DMS53 (cell line): Measurements from ENCODE around the gene LRP1B.

Source experiments
- DNase-seq: peaks from one replicate; lab custom pipeline; 2025; lab: John Stamatoyannopoulos, UW

The LRP1B gene

GRCh38 chr2:142041996-142042395 lies 88.8 kb downstream of the LRP1B start:
- DNase-seq: no peak

DNA sequence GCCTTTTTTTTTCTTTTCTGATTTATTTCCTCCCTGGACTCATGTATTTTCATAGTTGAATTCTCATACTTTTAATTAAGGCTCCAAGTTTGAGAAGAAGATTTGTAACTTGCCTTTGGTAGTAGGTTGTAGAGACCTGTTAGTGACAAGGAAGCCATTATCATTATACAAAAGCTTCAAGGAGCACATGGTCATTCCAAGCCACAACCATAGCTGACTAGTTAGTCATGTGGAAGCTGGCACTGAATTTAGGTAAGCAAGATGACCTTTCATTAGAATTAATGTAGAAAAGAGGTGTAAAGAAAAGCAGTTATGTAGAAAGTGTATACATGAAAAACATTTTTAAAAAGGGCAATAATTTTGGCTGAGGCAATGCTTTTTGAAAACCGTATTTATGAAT lies 89.7 kb downstream of the LRP1B start:
- no peak for DNase-seq

GRCh38 chr2:142040556-142040955 lies 90.3 kb downstream of the LRP1B start:
- no peak for DNase-seq

DNA sequence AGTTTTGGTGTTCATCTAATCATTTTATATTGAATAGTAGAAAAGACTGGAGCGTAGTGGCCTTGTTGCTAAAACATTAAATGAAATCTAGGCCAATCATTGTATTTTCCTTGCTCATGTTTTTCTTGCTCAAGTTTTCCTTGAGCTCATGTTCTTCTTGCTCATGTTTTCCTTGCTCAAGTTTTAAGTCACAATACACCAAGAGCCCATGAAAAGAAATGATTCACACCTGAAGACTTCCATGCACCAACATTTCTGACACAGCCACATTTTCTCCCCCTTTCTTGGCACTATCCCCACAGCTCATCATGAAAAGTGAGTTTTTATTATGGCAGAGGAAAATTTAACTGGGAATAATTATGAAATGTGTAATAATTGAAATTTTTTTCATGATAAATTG lies 92.0 kb downstream of the LRP1B start:
- DNase-seq: no peak

GRCh38 chr2:142037744-142038143 lies 93.1 kb downstream of the LRP1B start:
- peak; percentile 2 for DNase-seq

DNA sequence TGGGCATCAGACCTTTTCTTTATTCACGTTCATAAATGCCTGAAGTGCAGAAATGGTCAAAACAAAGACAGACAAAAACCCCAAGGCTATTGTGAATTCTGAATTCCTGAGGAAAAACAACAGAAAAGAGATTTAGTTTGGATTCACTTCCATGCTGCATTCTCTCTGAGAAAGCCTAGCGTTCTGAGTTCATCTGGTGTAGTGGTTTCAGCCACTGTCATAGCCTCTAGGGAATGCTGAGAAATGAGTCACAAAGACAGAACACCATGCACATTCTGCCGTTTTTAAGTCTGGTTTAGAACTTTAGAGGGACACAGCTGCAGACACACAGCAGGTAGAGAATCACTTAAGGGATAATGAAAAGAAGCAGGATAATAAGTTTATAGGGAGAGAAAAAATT lies 93.8 kb downstream of the LRP1B start:
- no peak for DNase-seq

DNA sequence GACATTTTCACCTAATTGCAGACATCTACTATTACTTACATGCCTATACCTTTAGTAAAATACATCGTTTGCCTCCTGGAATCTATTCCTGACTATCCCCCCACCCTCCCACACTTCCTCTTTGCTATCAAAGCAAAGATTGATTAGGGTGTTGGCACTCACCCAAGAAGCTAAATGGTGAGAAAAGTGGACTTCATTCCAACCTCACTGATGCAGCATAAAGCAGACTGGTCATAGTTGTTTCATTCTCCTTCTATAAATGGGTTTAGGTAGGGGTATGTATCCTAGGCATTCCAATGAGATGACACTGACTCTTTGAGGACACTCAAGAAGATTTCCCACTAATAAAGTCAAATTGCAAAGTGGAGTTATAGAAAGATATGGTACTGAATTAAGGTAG lies 97.4 kb downstream of the LRP1B start:
- no peak for DNase-seq

- no peak for DNase-seq
Measured at GRCh38 chr2:142031656-142032055, 99.2 kb downstream of the LRP1B start.

DNA sequence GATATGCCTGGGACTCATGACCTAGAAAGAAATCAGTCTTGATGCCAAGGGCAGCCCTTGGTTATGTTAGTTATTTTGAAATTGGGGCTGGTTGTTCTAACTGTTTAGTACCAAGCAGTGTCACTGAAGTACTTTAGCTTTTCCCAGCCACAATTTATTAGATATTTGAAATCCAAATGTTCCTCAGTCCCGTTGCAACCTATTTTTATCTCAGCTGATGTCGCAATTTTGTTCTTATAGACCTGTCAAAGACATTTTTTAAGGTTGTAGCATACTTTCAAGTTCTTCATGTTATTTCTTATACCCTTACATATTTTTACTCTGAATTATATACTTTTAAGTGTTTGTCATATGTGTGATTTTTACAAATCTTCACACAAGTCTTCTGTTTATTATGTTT lies 100.1 kb downstream of the LRP1B start:
- no peak for DNase-seq

- DNase-seq: no peak
Measured at GRCh38 chr2:142029974-142030373, 100.8 kb downstream of the LRP1B start.

- no peak for DNase-seq
Measured at GRCh38 chr2:142025394-142025793, 105.4 kb downstream of the LRP1B start.

DNA sequence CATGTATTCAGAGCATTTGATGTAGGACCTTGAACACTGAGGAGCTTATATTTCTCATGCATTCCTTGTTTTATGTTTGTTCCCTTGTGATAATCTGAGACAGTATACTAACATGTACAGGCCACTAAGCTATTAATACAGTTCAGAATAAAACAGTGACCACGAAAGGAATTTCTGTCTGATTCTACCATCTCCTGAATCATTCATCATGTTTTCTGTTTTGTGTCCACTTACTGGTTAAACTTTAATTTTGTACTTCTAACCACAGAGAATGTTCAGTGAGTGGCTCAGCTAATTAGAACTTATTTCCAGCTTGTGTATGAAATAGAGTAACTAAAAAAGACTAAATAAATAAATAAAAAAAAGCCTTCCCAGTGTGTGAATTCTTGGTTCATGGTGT lies 110.4 kb downstream of the LRP1B start:
- DNase-seq: no peak

DNA sequence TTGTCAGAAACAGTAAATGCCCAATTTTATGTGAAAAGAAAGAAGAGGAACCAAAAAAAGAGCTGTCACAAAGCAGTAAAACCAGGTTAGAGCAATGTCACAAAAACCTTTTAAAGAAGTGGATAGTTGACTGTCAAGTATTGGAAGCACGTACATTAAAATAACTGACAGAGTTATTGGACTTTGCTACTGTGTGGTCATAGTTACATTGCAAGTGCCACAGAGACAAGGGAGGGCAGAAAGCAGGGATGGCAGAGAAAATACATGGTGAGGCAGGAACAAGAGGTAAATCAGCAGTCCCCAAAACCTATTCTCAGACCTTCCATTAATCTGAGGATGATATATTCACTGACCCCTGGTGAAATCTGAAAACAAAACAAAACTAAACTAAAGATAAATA lies 116.3 kb downstream of the LRP1B start:
- DNase-seq: no peak

- no peak for DNase-seq
Measured at GRCh38 chr2:142012797-142013196, 118.0 kb downstream of the LRP1B start.

DNA sequence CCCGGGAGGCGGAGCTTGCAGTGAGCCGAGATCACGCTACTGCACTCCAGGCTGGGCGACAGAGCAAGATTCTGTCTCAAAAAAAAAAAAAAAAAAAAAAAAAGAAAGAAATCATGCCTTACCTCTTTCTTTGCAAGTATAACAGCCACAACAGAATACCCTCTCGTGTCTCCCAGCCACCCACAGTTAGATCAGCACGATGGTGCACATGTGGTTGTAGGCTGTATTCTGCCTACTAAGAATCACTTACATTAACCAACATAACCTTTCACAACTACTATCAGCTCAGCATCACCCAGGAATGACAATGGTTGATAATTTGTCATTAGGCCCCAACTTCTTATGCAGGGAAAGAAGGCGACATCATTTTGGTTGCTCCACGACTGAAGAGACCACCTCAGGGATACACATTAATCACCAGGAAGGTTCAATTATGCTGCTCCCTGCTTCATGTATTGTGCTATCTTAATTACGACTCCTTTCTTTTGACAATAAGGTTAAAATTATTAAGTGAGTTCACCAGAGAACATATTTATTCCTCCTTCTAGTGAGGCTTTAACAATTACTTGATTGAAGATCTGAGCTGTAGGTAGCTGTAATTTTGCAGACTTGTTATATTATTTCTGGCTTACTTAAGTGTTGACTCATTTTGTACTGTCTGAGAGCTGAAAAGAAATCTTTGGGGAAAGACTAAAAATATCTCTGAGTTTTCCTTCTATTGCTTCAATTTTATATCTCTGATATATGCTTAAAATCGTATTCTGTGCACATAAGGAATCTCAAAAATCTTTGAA lies 120.1 kb downstream of the LRP1B start:
- DNase-seq: no peak

DNA sequence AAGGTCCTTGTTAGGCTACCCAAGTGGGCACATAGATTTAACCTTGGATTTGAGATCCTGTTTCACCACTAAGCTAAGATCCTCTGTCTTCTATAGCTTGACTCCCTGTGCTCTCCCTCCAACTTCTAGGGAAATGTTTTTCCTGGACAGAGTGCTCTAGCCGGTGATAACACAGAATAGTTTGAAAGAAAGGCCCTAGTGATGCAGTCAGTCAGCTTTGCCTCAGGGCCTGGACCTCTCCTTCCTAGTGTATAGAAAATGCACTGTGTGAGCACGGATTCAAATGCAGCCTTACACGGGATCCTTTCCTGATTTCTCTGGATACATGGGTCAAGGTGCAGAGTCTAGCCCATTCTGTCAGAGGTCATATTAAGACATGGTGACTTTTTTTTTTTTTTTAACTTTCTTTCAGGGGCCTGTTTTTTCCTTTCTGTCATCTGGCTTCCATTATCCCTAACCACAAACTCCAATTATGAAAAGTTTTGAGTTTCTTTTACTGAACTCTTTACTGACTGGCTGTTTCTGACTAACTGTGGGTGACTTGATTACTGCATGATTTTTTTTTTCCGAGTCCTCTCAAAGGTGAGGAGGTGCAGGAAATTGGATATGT lies 122.6 kb downstream of the LRP1B start:
- no peak for DNase-seq

GRCh38 chr2:141994066-141994465 lies 136.8 kb downstream of the LRP1B start:
- no peak for DNase-seq

DNA sequence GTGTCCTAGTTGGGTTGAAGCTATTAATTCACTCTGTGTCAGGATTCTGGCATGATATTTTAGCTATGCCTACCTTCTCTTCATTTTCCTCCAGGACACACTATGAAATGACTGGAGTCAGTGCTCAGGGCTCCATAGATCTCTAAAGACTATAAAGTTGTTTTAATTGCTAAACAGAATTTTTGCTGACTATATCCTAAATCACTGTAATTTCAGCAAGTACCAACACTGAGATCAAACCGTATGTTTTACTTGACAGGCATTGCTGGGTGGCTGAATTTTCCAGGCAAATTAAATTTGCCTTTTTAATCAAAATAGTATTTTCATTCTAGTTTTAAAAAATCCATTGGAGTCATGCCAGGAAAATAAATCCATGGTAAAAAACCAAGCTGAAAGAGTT lies 138.1 kb downstream of the LRP1B start:
- DNase-seq: no peak

- DNase-seq: no peak
Measured at GRCh38 chr2:141968433-141968832, 162.4 kb downstream of the LRP1B start.

GRCh38 chr2:141967980-141968379 lies 162.8 kb downstream of the LRP1B start:
- DNase-seq: no peak

GRCh38 chr2:141967503-141967902 lies 163.3 kb downstream of the LRP1B start:
- no peak for DNase-seq

DNA sequence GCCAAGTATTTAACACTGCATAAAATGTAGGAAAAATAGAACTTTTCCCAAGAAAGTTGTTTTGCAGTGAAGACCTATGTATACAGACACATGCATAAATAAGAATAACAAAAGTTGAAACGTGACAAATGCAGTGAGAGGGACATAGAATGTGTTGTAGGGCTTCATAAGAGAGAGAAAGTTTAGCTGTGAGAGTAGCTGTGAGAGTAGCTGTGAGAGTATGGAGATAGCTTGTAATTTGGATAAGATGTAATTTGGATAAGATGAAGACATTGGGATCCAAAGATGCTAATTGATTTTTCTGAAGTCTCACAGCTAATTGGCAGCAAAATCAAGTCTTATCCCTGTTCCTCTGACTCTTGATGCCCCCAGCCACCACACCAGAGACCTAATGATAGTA lies 170.9 kb downstream of the LRP1B start:
- no peak for DNase-seq

DNA sequence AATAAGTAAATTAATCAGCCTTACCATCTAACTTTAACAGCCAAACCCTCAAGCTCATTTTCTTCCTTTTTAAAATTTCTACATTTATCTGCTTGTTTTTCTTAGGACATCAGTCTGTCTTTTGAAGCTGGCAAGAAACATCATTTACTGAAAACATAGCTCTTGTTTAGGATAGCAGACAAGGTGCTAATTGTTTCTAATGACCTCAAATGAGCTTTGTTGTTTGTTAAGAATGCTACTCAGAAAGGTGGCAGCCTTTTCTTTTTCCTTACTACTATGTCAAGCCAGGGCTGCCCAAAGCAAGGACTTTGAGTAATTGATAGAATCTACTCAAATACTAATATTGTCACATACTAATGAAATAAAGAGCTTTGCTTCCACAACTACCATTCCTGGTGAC lies 171.8 kb downstream of the LRP1B start:
- DNase-seq: no peak
